ENCODE measurements around the gene ZNF80.

- TF ChIP-seq YY1 (IDR thresholded peaks at IDR 0.05; ENCODE audit: low read depth) (no peak), FOXM1 (IDR thresholded peaks at IDR 0.05; ENCODE audit: borderline replicate concordance, low read depth) (no peak), MAX (IDR thresholded peaks at IDR 0.05) (no peak), EP300 (IDR thresholded peaks at IDR 0.05; ENCODE audit: borderline replicate concordance) (no peak), TAF1 (IDR thresholded peaks at IDR 0.05; ENCODE audit: low read depth) (no peak)
Measured at GRCh38 chr3:114234745-114235144, 2.6 kb downstream of the ZNF80 start.
